GM12873 (cell line): ENCODE results near the gene COL9A3.

ENCODE experiments used
- TF ChIP-seq, protein P1 (sequence below): IDR thresholded peaks from 2 replicates; pipeline ENCODE4 v1.5.1; 2012; ENCODE audit warnings: low read depth, mild to moderate bottlenecking, moderate library complexity, low read length, control low read depth; ENCODE audit not compliant: insufficient read depth; ENCODE audit errors: missing control alignments

Gene COL9A3

DNA sequence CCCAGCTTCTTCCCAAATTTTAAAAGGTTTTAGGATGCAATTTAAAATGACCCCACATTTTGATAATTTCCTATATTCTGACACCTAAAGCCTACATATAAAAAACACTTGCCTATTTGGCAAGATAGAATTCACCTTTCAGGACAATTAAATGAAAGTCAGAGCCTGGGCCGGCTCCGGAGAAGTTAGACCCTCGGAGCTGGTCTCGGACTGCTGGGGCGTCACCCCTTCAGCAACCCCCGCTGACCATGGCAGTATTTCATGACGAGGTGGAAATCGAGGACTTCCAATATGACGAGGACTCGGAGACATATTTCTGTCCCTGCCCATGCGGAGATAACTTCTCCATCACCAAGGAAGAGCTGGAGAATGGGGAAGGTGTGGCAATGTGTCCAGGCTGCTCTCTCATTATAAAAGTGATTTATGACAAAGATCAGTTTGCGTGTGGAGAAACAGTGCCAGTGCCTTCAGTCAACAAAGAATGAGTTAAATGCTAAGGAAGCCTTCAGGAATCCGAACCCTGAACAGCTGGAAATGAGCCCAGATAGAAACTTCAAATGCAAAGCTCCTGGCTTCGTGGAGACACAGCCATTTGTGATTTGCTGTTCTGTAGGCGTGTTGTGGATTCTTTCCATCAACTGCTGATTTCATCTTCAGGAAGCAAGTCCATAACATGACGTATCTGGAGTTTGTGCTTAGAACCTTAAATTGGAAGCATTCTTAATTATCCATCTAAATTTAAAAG is 28.7 kb downstream of the COL9A3 start:
- TF ChIP-seq, protein P1, sequence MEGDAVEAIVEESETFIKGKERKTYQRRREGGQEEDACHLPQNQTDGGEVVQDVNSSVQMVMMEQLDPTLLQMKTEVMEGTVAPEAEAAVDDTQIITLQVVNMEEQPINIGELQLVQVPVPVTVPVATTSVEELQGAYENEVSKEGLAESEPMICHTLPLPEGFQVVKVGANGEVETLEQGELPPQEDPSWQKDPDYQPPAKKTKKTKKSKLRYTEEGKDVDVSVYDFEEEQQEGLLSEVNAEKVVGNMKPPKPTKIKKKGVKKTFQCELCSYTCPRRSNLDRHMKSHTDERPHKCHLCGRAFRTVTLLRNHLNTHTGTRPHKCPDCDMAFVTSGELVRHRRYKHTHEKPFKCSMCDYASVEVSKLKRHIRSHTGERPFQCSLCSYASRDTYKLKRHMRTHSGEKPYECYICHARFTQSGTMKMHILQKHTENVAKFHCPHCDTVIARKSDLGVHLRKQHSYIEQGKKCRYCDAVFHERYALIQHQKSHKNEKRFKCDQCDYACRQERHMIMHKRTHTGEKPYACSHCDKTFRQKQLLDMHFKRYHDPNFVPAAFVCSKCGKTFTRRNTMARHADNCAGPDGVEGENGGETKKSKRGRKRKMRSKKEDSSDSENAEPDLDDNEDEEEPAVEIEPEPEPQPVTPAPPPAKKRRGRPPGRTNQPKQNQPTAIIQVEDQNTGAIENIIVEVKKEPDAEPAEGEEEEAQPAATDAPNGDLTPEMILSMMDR: no peak

DNA sequence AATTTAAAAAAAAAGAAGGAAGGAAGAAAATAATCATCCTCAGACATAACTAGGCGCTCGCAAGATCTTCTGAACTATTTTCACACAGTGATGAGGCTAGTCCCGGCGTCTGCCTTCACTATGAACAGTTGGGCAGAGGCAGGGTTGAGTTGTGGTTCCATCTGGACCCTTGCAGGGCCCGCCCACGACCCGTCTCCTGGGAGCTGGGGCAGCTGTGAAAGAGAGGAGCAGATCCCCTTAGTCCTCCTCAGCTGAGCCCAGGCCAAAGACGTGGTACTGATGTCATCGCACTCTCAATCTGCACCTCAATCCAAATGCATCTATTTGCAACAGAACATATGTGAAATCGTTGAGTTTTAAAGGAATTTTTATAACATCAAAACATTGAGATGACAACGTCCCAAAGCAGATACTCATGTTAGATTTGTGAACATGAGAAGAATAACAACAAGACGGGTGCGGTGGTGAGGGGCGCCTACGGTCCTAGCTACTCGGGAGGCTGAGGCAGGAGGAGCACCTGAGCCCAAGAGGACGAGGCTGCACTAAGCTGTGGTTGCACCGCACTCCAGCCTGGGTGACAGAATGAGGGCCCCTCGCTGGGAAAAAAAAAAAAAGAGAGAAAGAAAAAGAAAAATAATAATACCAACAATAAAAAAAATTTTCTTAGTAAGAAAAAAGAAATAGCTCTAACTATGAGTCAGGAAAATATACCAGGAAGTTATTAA is 29.5 kb downstream of the COL9A3 start:
- TF ChIP-seq, protein P1: no peak

DNA sequence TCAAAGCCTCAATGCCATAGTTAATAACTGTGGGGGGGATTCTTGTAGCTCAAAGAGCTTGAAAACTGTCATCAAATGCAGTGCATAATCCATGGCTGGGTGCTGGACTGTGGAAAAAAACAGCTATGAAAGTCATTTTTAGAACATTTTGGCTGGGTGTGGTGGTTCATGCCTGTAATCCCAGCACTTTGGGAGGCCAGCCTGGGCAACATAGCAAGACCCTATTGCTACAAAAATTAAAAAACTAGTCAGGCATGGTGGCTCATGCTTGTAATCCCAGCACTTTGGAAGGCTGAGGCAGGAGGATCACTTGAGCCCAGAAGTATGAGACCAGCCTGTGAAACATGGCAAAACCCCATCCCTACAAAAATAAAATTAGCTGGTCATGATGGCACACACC is 32.6 kb downstream of the COL9A3 start:
- TF ChIP-seq, protein P1: no peak

DNA sequence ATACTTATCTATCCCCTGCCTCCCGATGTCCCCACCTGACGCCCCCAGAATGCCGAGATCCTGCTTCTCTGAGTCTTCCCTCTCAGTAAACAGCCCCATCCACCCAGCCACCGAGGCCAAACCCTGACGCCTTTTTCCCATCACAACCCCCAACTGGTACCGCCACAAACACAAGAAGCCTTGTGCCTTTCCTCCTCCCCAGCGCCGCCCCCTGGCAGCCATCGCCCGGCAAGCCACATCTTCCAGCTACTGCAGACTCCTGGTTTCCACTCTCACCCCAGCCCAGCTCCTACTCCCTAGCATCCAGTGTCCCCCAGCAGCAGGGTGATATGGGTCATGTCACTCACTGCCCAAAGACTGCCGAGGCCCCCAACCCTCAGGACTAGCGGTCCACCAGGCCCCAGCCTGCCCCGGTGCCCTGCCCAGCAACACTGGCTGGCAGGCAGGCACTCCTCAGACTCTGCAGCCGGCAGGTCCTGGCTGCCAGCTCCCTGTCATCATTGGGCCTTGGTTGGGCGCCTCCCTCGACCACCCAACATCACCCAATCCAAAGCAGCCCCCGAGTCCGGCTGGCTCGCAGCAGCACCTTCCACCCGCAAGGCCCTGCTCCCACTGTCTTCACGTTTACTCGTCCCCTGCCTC is 33.6 kb downstream of the COL9A3 start:
- TF ChIP-seq, protein P1: no peak

DNA sequence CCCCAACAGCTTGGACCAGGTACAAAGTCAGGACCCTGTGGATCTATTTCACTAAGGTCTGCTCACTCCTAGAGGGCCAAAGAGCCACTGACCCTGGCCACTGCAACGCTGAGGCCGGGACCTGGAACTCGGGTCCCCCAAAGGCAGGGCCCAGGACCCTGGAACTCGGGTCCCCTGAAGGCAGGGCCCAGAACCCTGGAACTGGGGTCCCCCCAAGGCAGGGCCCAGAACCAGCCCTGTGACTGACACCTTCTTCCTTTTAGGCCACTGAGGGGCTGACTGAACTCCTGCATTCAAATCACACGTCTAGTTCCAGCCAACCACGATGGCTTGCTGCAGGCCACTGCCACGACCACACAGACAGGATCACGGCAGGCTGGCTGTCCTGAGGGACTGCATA is 35.3 kb downstream of the COL9A3 start:
- TF ChIP-seq, protein P1: no peak

DNA sequence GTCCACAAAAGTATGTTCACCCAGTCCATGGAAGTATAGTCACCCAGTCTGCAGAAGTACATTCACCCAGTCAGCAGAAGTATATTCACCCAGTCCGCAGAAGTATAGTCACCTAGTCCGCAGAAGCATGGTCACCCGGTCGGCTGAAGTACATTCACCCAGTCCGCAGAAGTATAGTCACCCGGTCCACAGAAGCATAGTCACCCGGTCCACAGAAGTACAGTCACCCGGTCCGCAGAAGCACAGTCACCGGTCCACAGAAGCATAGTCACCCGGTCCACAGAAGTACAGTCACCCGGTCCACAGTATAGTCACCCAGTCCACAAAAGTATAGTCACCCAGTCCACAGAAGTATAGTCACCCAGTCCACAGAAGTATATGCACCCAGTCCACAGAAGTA is 36.0 kb downstream of the COL9A3 start:
- TF ChIP-seq, protein P1: no peak

DNA sequence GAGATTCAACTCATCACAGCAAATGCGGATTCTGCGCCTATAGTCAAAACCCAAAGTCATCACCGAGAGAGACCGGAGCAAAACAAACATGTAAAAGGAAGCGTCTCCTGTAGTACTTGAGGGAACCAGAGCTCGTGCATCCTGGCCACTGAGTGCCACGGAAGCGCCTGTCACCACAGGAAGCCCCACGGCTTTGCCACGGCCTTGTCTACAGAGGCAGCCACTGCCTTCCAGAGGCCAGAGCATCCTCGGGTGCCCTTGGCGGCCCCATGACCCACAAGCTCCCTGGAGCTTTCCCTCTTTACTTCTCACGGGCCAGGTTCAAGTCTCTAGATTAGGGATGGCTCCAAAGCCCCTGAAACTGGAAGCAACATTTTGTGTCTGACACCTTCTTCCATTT is 37.3 kb downstream of the COL9A3 start:
- TF ChIP-seq, protein P1: no peak
